GM21423 (cell line): ENCODE results near the gene CFL1.
"Not testable (repeated sequence)": the region's sequence is repeated elsewhere in the genome, so short reads cannot be mapped to it uniquely, and the experiment has no call there.

Source experiments
- ATAC-seq: cut with Tn5 transposase; IDR thresholded peaks from one replicate; pipeline ENCODE4 v1.9.1; 2021; ENCODE audit warnings: mild to moderate bottlenecking, moderate library complexity; ENCODE audit not compliant: unreplicated experiment

Gene CFL1

DNA sequence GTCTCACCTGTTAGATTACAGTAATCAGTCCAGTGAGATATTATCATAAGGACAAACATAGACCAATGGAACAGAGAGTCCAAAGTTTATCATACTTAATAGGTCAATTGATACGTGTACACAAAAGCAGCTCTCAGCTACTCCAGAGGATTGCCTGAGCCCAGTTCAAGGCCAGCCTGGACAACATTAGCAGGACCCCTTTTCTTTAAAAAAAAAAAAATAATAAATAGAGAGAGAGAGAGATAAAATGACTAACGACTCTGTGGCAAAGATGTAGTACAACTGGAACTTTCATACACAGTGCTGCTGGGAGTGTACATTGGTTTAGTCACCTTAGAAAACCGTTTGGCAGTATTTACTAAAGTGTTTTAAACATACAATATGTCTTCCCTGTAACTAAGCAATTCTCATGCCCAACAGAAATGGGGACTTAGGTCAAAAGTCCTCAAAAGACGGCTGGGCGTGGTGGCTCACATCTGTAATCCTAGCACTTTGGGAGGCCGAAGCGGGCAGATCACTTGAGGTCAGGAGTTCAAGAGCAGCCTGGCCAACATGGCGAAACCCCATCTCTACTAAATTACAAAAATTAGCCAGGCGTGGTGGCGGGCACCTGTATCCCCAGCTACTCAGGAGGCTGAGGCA lies 13.6 kb downstream of the CFL1 start:
- no peak for ATAC-seq

- ATAC-seq, result no peak
These were observed 14.2 kb downstream of the CFL1 start for GRCh38 chr11:65843811-65844210.

- no peak for ATAC-seq
These were observed 15.8 kb downstream of the CFL1 start for GRCh38 chr11:65842144-65842543.

DNA sequence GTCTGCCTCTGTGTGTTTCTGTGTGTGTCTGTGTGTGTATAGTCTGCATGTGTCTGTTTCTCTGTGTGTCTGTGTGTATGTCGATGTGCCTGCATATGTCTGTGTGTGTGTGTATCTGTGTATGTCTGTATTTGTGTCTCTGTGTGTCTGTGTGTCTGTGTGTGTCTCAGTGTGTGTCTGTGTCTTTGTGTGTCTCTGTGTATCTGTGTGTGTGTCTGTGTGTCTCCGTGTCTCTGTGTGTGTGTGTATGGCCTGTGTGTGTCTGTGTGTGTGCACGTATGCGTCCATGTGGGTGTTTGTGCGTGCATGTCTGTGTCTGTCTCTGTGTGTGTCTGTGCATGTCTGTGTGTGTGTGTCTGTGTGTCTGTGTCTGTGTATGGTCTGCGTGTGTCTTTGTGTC lies 23.8 kb downstream of the CFL1 start:
- ATAC-seq, result no peak

DNA sequence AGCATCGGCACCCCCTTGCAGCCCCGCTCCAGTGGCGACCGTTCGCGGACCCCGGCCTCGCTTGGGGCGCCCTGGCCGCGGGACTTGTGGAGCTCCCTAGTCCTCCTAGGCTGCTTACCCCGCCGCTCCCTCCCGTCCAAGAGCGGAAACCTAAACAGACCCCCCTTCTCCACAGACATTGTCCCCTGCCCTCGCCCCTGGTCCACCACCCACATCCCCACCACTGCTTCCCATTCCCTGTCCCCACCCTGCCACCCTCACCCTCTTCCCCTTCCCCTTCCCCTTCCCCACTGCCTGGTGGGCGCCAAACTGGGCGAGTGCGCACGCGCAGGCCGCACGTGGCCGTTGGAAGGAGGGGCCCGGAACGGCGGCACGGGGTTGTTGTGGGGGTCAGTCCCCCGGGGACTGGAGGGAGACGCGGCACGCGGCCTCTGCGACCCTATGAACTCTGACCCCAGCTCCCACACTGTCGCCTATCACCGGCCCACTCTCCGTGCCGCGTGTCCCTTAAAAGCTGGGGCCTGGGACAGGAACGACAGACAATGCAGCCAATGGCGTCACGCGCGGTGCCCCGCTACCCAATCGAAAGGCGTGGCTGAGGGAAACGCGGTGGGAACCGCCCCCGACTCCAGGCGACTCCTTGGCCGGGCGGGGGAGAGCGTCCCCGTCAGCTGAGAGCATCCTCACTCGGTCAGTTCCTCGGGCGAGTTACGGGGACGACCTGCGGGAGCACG lies 24.5 kb downstream of the CFL1 start, which contains the start of gene SNX32:
SNX32 (plus strand) TSS at position 667 of the 734 bp plus-strand sequence. CDS start 103 bp downstream, outside the sequence.
- peak; percentile 95 for ATAC-seq

DNA sequence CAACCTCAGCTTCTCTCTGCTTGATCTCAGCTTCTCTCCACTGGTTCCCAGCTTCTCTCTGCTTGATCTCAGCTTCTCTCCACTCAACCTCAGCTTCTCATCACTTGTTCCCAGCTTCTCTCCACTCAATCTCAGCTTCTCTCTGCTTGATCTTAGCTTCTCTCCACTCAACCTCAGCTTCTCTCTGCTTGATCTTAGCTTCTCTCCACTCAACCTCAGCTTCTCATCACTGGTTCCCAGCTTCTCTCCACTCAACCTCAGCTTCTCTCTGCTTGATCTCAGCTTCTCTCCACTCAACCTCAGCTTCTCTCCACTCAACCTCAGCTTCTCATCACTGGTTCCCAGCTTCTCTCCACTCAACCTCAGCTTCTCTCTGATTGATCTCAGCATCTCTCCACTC lies 25.7 kb downstream of the CFL1 start:
- ATAC-seq, result not testable (repeated sequence)

DNA sequence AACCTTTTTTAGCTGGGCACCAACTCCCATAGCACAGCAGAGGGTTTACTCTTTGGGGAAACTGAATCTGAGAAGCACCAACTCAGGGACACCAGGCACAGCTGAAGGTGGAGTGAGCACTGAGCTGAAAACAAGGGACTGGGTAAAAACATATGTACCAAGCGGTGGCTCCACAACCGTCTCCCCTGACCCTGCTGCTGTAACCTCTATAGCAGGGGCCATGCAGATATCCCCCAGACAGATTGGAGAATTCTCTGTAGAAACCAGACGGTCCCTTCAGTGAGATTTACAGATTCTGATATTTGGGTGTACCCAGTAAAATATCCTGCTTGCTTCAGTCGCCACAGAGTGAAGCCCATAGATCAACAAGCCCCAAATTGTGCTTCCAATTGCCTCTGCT lies 28.5 kb downstream of the CFL1 start:
- no peak for ATAC-seq

- no peak for ATAC-seq
These were observed 30.8 kb downstream of the CFL1 start for GRCh38 chr11:65826984-65827735.

DNA sequence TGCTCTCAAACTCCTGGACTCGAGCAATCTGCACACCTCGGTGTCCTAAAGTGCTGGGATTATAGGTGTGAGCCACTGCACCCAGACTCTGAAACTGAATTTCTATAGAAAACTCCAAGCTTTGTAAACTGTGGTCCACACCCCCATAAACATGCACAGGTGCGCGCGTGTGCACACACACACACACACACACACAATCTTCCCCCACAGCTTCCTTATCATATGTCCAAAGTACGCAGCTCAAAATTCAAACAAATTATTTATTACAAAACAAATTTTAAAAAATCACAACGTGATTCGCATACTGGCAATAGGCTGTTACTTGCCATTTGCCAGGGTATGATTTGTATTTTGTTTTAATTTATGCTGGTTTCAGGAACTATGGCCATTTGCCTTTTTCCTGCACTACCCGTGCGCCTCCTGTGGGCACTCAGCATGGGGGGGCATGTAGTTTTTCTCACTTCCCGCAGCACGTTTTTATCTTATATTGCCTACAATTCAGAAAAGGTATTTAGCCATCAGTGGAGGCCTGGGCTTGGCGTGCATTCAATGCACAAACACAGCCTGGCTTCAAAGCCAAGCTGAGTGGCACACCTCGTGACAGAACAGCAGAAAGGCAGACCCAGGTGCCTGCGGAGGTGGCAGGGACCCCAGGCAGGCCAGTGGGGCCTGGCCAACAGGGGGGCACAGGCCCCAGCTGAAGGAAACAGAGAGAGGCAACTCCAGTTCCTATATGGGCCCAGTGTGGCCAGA lies 35.0 kb downstream of the CFL1 start:
- ATAC-seq, result no peak

DNA sequence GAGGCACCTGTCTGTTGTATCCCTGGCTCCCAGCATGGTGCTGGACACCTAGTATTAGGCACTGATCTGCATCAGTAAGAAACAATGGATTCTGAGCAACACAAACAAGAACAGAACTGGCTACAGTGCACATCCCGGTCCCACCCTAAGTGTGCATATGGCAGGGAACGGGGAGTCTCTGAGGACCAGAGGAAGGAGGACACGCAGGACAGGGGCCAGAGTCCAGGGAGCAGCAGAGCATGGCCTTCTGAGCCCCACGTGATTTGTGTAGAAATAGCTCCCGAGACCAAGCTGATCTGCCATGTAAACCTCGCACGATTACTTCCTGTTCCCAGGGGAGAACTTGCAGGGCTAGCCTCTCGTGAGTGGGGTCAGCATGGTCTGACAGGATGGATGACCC lies 36.9 kb downstream of the CFL1 start:
- no peak for ATAC-seq

DNA sequence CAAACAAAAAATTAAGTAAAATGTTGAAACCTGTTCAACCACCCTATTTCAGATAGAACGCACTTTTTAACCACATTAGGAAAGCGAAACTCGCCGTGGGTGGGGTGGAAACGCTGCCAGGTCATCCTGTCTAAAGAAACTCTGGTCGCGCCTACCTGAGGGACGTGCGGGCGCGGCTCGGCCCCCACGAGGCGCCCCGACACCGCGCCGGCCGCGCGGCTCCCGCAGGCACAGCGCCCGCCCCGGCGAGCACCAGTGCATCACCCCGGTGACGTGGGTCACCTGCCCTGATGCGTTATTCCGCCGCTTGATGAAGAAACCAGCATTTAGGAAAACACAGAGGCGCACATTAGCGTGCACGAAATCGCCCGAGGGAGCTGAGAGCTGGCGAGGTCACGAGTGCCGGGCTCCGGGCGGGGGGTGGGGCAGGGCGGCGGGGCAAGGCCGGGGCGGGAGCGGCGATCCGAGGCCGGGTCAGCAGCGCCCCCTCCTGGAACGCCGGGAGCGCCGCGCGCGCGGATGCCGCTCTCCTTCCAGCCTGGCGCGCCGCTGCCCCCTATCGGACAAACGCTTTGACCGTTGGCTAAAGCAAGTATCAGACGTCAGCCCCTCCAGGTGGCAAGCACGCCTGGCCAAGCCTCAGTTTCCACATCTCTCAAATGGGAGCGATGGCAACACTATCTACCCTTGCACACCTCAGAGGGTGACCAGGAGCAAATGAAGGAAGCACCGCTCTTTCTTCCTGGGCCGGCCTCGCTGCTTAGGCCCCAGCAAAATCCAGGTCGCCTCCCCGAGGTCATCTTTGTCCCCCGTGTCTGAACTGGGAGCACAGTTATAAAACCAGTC lies 39.9 kb downstream of the CFL1 start:
- ATAC-seq, result peak; percentile 75

DNA sequence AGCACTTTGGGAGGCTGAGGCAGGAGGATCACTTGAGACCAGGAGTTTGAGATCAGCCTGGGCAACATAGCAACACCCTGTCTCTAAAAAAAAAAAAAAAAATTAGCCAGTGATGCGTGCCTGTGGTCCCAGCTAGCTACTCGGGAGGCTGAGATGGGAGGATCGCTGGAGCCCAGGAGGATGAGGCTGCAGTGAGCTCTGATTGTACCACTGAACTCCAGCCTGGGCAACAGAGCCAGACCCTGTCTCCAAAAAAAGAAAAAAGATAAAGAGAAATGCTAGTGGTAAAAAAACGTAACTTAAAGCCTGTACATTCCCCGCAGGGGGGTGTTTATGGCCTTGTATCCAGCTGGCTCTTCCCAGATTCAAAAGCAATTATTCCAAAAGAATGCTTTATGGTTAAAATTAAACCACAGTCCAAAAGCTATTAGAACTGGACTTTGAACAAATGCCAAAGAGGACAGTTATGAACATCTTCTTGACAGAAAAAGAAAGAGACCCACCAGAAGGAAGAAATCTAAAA lies 40.6 kb downstream of the CFL1 start:
- no peak for ATAC-seq

- ATAC-seq, result no peak
These were observed 41.3 kb downstream of the CFL1 start for GRCh38 chr11:65816696-65817095.

GRCh38 chr11:65814986-65815565 lies 42.9 kb downstream of the CFL1 start:
- ATAC-seq, result no peak

DNA sequence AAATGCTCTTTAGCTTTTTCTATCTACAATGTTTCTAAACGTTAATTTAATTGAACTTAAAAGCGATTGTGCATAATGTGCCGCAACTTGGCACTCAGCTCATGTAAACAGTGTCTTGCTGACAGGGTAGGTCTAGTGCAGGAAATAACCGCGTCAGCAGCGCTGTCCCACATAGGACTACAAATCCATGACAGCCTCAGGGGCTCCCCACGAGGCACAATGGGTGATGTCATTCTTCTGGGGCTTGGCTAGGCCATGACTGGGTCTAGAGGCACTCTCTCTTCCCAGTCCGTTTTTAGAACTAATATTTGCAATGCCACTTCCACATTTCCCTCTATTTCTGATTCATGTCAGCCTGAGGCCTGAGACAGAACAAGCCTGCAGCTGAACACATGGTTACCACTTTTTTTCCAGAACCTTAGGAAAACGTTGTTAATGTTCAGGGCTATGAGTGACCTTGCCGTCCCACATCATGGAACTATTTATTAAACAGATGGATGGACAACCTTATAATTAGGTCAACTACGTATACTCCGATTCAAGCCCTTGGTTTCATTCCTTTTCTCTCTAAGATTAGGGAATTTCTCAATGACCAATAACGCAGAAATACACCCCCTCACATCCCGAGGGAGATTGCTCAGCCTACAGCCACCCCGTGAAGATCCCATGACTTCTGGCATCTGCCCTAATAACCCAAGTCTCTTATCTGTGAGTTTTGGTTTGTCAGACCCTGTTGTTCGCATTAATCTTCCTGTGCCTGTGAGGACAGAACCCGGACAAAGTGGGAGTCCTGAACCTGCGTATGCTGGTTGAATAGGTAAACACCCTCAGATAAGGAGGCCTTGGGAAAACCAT lies 43.6 kb downstream of the CFL1 start:
- no peak for ATAC-seq

- no peak for ATAC-seq
These were observed 46.1 kb downstream of the CFL1 start for GRCh38 chr11:65811764-65812475.

DNA sequence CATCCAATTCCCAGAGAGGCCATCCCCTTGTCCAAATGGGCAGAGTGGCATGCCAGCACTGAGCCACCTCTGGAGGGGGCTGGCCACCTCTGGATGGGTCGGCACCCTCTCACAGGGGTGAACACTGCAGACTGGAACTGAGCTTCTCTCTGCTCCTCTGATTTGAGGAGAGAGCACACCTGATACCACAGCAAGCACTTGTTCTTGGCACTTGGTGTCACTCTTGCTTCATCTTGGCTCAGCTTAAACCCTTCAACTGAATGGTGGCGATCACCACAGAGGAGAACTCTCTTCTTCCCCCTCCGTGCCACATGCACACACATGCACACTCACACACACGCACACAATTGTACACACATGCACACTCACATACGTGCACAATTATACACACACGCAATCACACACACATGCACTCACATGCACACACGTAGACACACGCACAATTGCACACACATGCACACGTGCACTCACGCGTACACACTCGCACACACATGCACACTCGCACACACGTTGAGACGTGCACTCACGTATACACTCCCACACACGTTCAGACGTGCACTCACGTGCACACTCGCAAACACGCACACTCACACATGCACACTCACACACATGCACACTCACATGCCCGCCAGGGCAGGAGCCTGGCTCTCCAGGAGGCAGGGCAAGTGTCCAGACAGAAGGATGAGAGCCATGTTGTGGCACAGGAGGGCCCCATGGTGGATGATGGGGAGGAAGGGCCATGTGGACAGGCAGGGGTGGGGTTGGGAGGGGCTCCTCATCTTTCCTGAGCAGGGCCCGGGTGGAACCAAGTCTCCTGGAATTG lies 47.7 kb downstream of the CFL1 start:
- no peak for ATAC-seq
